SH-SY5Y (cell line): ENCODE results near the gene PDSS1.

ENCODE experiments used
- GATA2 ChIP-seq: IDR thresholded peaks from 2 replicates; pipeline ENCODE4 v1.6.1; 2011; ENCODE audit warnings: mild to moderate bottlenecking, low read depth, low read length
- GATA3 ChIP-seq: IDR thresholded peaks from 2 replicates; pipeline ENCODE4 v1.6.1; 2011; ENCODE audit warnings: low read depth, mild to moderate bottlenecking, low read length, moderate library complexity

Gene PDSS1

DNA sequence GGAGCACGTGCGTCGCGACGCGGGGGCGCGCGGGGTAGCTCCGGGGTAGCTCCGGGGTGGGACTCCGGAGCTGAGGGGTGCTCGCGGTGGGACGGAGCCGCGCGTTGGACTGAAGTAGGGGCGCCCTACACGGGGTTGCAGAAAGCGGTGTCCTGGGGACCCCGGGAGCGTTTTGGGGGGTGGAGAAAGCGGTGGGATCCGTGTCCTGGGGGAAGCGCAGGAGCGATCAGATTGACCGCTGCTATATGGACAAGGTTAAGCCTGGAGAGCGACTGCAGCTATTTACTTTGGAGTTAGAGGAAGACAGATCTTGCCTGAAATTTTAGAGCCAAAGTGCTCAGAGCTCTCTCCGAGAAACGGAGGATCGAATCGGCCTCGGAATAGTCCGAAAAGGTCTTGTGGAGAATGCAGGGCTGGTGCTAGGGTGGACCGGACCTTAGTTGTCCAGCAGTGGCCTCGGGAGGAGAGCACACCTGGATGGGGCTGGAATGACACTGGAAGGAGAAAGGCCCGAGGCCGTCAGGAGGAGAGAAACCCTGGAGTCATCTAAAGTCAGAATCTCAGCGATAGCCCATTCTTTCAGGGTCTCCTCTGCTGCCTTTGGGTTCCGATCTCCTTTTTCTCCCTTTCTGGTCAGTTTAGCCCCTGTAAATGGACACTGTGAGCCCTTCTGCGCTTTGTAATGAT lies 564 bp downstream of the PDSS1 start:
- TF ChIP-seq GATA2 (no peak), GATA3 (no peak)

DNA sequence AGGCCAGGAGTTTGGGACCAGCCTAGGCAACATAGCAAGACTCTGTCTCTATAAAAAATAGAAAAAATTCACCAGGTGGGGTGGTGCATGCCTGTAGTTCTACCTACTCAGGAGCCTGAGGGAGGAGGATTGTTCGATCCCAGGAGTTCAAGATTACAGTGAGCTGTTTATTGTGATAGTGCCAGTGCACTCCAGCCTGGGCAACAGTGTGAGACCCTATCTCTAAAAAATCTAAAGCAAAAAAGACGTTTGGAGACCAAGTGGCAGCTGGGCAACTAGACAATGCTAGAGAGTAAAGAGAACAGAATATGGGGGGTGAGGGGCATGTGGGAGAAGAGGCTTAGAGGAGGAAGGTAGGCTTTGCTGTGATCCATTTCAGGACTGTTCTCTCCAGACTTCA lies 1.4 kb downstream of the PDSS1 start:
- TF ChIP-seq GATA2, result no peak

DNA sequence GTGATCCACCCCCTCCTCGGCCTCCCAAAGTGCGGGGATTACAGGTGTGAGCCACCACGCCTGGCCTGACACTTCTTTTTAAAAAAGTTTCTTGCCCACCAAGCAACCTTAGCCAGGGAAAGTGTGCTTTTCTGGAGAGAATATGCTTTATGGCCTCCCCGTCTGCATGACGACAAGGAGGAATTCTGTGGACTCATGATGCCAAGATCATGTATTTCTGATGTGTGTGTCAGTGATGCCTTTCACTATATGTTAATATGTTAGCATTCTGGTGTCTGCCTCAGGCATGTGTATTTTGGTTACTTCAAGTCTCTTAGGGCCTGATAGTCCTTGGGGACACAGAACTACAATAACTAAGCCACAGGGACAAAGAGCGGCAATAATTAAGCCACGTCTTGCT lies 2.1 kb downstream of the PDSS1 start:
- TF ChIP-seq GATA2 (no peak), GATA3 (no peak)

DNA sequence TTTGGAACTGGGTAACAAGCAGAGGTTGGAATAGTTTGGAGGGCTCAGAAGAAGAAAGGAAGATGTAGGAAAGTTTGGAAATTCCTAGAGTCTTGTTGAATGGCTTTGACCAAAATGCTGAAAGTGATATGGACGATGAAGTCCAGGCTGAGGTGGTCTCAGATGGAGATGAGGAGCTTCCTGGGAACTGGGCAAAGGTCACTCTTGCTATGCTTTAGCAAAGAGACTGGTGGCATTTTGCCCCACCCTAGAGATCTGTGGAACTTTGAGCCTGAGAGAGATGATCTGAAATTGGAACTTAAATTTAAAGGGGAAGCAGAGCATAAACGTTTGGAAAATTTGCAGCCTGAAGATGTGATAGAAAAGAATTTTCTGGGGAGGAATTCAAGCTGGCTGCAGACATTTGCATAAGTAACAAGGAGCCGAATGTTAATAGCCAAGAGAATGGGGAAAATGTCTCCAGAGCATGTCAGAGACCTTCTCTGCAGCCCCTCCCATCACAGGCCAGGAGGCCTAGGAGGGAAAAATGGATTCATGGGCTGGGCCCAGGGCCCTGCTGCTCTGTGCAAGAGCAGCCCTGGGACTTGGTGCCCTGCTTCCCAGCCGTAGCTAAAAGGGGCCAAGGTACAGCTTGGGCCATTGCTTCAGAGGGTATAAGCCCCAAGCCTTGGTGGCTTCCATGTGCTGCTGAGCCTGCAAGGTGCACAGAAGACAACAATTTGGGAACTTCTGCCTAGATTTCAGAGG lies 3.6 kb downstream of the PDSS1 start:
- no peak for TF ChIP-seq GATA3
- no peak for TF ChIP-seq GATA2

DNA sequence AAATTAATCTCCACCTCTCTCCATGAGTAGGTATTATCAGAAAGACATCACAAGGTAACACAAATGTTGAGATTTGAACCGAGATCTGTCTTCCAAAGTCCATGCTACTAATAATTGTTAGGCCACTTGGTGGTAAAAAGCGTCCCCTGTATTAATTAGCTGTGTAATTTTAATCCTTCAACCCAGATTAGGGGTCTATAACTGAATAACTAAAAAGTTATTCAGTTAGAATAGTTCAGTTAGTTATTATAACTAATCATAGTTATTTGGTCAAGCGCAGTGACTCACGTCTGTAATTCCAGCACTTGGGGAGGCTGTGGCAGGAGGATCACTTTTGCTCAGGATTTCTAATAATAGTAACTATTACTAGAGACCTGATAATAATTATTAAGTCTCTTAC lies 5.6 kb downstream of the PDSS1 start:
- TF ChIP-seq GATA3 (no peak), GATA2 (no peak)

DNA sequence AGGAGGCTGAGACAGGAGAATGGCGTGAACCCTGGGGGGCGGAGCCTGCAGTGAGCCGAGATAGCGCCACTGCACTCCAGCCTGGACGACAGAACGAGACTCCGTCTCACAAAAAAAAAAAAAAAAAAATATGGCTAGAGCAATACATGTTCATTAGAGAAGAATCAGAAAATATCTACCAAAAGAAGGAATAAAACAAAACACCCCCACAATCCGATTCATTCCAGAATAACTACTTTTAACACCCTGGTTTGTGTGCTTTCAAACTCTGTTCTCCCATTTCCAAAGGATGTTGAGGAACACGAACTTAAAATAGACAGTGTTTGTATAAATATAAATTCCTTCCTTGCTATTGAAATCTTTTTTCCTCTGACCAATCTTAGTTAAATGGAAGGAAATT lies 6.5 kb downstream of the PDSS1 start:
- no peak for TF ChIP-seq GATA3
- no peak for TF ChIP-seq GATA2

DNA sequence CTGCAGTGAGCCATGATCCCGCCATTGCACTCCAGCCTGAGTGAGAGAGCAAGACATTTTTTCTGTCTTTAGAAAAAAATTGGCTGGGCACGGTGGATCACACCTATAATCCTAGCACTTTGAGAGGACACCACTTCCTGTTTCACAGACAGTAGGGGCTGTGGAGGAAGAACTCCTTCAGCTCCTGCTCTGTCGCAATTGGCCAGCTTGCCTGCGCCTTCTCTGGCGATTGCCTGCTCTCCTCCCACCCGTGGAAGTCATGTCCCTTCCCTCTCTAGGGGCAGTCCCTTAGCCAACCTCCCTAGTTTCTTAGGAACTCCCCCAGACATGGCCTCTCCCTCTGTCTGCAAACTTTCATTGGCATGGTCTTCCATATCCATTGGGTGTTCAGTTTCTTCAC lies 8.7 kb downstream of the PDSS1 start:
- TF ChIP-seq GATA3 (no peak), GATA2 (no peak)

DNA sequence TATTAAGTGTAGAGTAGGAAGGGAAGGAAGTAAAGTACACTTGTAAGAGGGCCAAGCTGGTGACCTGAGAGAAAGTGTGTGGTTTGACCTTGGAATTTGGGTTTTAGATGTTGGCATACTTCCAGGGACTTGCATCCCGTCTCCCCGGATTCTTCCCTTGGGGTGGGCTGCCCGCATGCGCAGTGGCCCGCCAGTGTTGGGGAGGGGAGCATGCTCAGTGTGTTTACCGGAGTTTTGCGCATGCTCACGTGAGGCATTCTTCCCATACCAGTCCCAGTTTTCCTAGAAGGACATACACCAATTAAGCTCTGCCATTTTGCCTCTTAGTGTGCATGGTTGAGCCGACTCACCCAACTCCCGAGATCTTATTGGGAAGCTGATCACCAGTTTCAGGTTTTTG lies 9.4 kb downstream of the PDSS1 start:
- TF ChIP-seq GATA2 (no peak), GATA3 (no peak)

DNA sequence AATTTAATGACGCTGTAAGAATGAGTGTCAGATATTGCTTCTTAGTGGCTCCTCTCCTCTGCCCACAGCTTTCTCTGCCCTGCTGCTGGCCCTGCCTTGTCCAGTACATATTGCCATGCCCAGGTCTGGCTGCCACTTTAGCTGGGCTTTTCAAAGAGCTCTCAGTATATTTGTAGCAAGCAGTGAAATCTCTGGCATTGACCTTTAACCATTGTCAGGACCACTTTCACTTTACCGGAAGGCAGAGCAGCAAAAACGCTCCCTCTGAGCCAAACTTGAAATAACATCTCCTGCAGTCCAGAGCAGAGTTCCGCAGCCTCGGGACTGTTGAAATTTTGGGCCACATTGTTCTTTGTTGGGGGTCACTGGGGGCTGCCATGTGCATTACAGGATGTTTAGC lies 13.8 kb downstream of the PDSS1 start:
- TF ChIP-seq GATA3 (no peak), GATA2 (no peak)

DNA sequence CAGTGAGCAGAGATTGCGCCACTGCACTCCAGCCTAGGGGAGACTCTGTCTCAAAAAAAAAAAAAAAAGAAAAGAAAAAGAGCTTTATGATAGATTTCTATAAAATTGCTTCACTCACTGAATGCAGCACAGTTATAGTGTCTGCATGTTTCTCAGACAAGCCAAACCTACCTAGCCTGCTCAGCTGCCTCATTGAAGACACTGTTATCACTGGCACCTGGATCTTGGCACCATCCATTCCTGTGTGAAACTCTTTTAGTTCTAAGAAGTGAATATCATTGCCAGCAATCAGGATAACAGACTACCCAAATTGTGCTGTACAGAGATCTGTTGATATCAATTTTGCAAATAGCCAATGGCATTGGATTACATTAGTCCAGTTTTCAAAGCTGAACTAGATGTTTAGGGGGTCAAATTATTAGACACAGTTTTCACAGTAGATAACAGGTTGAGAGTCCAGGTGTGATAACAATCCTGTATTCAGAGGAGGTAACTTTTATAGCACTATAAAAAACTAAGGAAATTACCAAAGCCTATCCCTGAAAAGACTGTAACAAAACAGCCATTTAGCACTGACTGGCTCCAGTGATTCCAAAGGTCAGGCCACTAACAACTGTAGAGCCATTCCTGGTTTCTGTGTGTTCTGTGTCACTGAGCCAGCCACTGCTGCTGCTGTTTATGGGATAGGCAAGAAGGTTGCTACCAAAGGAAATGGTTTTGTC lies 17.1 kb downstream of the PDSS1 start:
- TF ChIP-seq GATA3, result no peak
- no peak for TF ChIP-seq GATA2

DNA sequence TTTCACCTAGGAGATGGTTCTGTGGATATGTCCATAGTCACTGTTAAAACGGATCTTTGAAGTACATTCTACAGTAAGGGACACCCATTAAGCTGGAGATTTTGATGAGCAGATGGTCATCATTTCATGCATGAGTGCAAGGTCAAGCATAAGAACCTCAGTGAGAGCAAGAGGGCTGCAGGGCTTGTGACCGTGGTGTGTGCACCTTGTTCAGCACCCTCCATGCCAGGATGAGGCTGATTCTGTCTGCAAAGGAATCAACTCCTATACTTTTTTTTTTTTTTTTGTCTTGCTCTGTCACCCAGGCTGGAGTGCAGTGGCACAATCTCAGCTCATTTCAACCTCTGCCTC lies 17.6 kb downstream of the PDSS1 start:
- no peak for TF ChIP-seq GATA2
- no peak for TF ChIP-seq GATA3

DNA sequence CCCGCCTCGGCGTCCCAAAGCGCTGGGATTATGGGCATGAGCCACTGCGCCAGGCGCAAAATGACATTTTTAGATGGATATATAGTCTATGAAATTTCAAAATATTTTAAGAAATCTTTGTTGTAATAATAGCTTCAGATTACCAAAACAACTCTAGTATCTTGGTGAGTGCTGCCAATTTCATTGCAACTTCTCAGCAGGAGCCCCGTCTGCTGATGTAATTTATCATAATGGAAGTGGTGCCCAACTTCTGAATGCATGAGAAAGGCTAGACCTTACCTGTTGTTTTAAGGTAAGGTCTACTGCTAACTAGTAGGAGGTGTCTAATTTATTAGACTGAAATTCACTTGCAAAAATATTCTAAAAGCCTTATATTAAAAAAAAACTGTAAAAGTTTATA lies 20.0 kb downstream of the PDSS1 start:
- TF ChIP-seq GATA3 (no peak), GATA2 (no peak)

DNA sequence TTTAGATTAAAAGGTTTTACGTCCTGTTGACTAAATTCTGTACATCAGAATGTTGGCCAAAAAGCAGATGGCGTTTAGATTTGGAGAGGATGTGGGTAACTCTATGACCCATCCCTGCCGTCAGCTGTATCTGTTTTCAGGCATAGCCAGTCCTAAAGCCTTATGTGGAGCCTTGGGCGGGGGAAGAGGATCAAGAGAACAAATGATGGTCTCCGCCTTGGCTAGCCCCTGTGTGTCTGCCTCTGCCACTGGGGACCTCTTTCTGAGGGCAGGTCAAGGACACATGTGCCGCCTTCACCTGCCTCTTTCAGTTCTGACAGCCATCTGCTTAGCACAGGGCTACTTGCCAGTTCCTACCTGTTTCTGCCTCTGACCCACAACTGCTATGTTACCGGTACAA lies 24.1 kb downstream of the PDSS1 start:
- no peak for TF ChIP-seq GATA2
- no peak for TF ChIP-seq GATA3

DNA sequence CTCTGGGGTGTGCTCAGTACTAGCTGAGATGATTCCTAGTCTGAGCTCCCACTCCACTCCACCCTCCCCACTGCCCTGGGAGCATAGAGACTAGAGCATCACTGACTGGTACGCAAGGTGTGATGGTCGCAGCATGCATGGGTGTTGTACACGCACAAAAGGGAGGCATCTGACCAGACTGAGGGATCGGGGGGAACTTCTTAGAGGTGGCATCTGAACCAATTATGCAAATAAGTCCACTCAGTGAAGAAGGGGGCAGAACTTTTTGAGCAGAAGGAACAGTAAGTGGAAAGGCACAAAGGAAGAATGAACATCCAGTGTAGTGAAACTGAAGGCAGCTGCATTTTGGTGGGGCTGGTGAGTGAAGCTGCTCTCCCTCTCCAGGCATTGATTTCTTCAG lies 25.5 kb downstream of the PDSS1 start:
- TF ChIP-seq GATA2, result no peak

DNA sequence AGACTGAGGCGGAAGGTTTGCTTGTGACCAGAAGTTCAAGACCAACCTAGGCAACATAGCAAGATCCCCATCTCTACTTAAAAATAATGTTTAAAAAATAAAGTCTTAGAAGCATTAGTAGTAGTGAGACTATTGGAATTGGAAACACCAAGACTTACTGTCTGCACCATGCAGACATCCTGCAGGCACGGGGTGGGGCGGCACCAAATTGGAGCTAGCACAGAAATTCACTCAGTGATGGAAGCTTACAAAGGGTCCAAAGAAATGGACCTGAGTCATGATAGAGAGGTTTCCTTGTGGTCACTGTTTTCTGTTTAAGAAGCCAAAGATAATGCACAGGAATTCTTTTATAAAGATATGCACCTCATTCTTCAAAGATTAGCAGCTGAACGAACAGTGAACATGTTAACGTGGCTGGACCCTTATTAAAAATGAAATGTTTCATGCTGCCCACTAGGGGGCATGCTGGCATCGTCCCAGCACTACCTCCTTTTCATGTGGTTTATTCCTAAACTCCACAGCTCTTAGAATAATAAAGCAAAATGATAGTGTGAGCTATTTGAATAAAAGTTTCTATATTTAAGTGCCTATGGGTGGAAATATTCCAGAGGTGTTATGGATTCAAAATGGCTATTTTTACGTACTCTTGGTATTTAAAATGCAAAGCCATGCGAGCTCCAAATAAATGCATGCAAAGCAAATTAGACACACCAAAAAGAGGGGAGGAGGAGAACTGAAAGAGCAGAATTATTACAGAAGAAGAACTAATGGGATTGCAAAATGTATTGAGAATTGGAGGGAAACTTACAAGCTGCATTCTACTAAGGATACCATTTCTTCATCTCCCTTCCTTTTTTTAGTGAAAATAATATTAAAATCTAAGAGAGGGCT lies 28.6 kb downstream of the PDSS1 start:
- TF ChIP-seq GATA3, result no peak
- TF ChIP-seq GATA2, result no peak
